ENCODE data around the gene LHX3.

- TF ChIP-seq CTCF (conservative IDR thresholded peaks at IDR 0.05; ENCODE audit: low read depth, low read length) (no peak), POLR2A (IDR thresholded peaks at IDR 0.05; ENCODE audit: low read depth, low read length) (no peak), CEBPB (IDR thresholded peaks at IDR 0.05; ENCODE audit: low read depth, low read length) (no peak), RCOR1 (IDR thresholded peaks at IDR 0.05; ENCODE audit: insufficient replicate concordance, low read length) (no peak), SMC3 (IDR thresholded peaks at IDR 0.05; ENCODE audit: low read depth, low read length) (no peak), RAD21 (IDR thresholded peaks at IDR 0.05; ENCODE audit: low read length) (no peak), USF2 (IDR thresholded peaks at IDR 0.05; ENCODE audit: low read depth, low read length) (no peak), MXI1 (IDR thresholded peaks at IDR 0.05; ENCODE audit: borderline replicate concordance, low read depth, low read length) (no peak), RFX5 (IDR thresholded peaks at IDR 0.05; ENCODE audit: low read depth, low read length) (no peak), MAZ (IDR thresholded peaks at IDR 0.05; ENCODE audit: borderline replicate concordance, low read depth, low read length) (no peak), BHLHE40 (IDR thresholded peaks at IDR 0.05; ENCODE audit: low read depth, low read length) (no peak)
These were observed 53.6 kb downstream of the LHX3 start for GRCh38 chr9:136151214-136151804.

Data from IMR-90 (cell line).